K562 (cell line): ENCODE results near the gene SPATA25. TPM values are rescaled to one million over a fixed set of nuclear protein-coding genes. Genes with fewer than 3 reads are reported as not detected.
A peak's percentile ranks its signal among the peaks of the same experiment; 100 is the strongest.

Experiments
- ETV6 ChIP-seq, 3 experiments: fragments of 150-350 bp in 1 of 3; sonication (generic) in 1 of 3; formaldehyde crosslinking in 1 of 3; IDR thresholded peaks; 2 replicates each; pipeline versions ENCODE4 v1.6.1 to v1.8.0; 2014 to 2022; ENCODE audit warnings: borderline replicate concordance in 2 of 3, low read depth in 2 of 3, antibody characterized with exemption in 1 of 3, low read length in 1 of 3, mild to moderate bottlenecking in 1 of 3, missing genetic modification reagents in 1 of 3
- GTF2A2 ChIP-seq: IDR thresholded peaks from 2 replicates; pipeline ENCODE4 v1.6.1; 2016; ENCODE audit warnings: mild to moderate bottlenecking, missing genetic modification characterization, missing compliant biosample characterization
- NR2C2 ChIP-seq, 2 experiments: fragments of 200-800 bp in 1 of 2; sonication (Bioruptor generic) in 1 of 2; sonication (generic) in 1 of 2; formaldehyde crosslinking in 1 of 2; IDR thresholded peaks; 2 replicates each; pipeline versions ENCODE4 v1.6.1 to v1.8.0; 2016 to 2022; ENCODE audit warnings: mild to moderate bottlenecking in 1 of 2, missing compliant biosample characterization in 1 of 2, missing genetic modification characterization in 1 of 2, missing genetic modification reagents in 1 of 2
- POLR2AphosphoS5 ChIP-seq: IDR thresholded peaks from 2 replicates; pipeline ENCODE4 v1.6.1; 2011; ENCODE audit warnings: mild to moderate bottlenecking, low read depth, low read length, moderate library complexity; ENCODE audit not compliant: control insufficient read depth, insufficient read depth
- SUPT5H ChIP-seq: fragments of 450-650 bp; IDR thresholded peaks from 2 replicates; pipeline ENCODE4 v1.6.1; 2016
- TAL1 ChIP-seq: fragments of 450-650 bp; IDR thresholded peaks from 2 replicates; pipeline ENCODE4 v1.6.1; 2016; ENCODE audit warnings: mild to moderate bottlenecking
- ZNF584 ChIP-seq: fragments of 200-800 bp; sonication (Bioruptor generic); IDR thresholded peaks from 2 replicates; pipeline ENCODE4 v1.6.1; 2016; ENCODE audit warnings: low read depth, mild to moderate bottlenecking, missing genetic modification characterization, missing compliant biosample characterization
- polyA plus RNA-seq, 8 experiments: library from polyadenylated mRNA; depleted of rRNA in 4 of 8; stranded (reverse) in 5 of 8; unstranded in 3 of 8; fragments of >200 nt; fragmentation: Nextera tagmentation in 2 of 8; fragmentation: Illumina TruSeq in 1 of 8; extraction: Ambion mirVana in 2 of 8; extraction: Trizol in 1 of 8; gene quantifications; 2 replicates each; pipeline versions ENCODE4 v1.2.1 to v1.2.3, GENCODE V29; 2011 to 2014; ENCODE audit warnings: inconsistent platforms in 1 of 8, missing spikeins in 1 of 8
- total RNA-seq, 7 experiments: library from RNA; depleted of rRNA in 6 of 7; stranded (reverse); fragments of >200 nt in 6 of 7; fragmentation: Illumina TruSeq in 2 of 7; extraction: Trizol in 2 of 7; gene quantifications; 2 replicates each; pipeline versions ENCODE4 v1.2.1 to v1.2.3, GENCODE V29; 2011 to 2021; ENCODE audit warnings: low replicate concordance in 1 of 7
- TF ChIP-seq, protein P1 (sequence below): fragments of 150-350 bp; IDR thresholded peaks from 2 replicates; pipeline ENCODE4 v1.6.1; 2014; ENCODE audit warnings: low read depth, mild to moderate bottlenecking, low read length, borderline replicate concordance
- TF ChIP-seq, protein P2 (sequence below): fragments of 250-450 bp; sonication (Bioruptor Pico); IDR thresholded peaks from 2 replicates; pipeline ENCODE4 v1.5.0; 2021; ENCODE audit warnings: mild to moderate bottlenecking, moderate library complexity
- TF ChIP-seq, protein P3 (sequence below): sonication (generic); formaldehyde crosslinking; IDR thresholded peaks from 2 replicates; pipeline ENCODE4 v1.8.0; 2022; ENCODE audit warnings: mild to moderate bottlenecking, missing genetic modification reagents
- TF ChIP-seq, protein P4 (sequence below), 3 experiments: fragments of 200-800 bp in 1 of 3; sonication (Bioruptor generic) in 1 of 3; sonication (generic) in 1 of 3; formaldehyde crosslinking in 1 of 3; IDR thresholded peaks; 2 replicates each; pipeline versions ENCODE4 v1.6.1 to v1.8.0; 2016 to 2022; ENCODE audit warnings: mild to moderate bottlenecking in 2 of 3, missing compliant biosample characterization in 2 of 3, missing genetic modification characterization in 2 of 3, missing genetic modification reagents in 1 of 3

Gene SPATA25
- total and polyA plus RNA-seq, 9 of the 15 experiments (the other 6 are each of a cell fraction or from before 2014, with no cell fraction given) = 0.21 to 0.95 (median 0.53) TPM; not detected in 3

DNA sequence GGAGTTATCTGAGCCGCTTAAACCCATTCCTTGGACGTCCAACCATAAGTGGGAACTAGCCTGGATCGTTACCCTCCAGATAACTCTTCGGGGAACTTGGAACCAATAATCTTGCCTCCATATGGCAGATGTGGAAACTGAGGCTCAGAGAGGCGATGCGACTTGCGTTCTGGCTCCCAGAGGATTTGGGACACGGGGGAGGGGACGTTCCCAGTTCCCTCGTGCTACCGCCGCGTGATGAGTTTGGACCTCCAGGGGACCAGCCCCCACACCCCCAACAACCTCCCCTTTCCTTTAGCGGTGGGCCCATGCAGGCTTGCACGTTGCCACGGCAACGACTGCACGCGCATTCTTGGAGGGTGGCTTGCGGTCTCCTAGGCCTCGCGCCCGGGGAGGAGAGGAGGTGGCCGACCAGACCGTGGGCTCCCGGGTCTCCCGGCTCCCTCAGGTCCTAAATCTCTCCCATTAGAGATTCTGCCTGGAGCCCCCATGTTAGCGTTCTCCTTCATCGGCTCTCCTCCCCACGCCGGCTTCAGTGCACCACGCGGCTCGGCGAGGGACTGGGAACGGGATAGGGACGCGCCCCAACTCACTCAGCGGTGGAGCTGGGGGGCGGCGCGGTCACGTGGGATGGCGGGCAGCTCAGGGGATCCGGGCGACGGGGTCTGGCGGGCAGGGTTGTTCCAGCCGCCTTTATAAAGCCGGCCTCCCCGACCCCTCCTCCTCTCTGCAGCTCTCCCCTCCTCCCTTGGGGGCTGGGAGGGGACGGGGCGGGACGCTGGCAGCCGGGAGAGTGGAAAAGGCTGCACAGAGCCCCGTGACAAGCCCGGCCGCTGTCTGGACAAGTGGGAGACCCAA is 24.3 kb upstream of the SPATA25 start, which contains the start of gene PLTP (continued):
- TF ChIP-seq, protein P1, sequence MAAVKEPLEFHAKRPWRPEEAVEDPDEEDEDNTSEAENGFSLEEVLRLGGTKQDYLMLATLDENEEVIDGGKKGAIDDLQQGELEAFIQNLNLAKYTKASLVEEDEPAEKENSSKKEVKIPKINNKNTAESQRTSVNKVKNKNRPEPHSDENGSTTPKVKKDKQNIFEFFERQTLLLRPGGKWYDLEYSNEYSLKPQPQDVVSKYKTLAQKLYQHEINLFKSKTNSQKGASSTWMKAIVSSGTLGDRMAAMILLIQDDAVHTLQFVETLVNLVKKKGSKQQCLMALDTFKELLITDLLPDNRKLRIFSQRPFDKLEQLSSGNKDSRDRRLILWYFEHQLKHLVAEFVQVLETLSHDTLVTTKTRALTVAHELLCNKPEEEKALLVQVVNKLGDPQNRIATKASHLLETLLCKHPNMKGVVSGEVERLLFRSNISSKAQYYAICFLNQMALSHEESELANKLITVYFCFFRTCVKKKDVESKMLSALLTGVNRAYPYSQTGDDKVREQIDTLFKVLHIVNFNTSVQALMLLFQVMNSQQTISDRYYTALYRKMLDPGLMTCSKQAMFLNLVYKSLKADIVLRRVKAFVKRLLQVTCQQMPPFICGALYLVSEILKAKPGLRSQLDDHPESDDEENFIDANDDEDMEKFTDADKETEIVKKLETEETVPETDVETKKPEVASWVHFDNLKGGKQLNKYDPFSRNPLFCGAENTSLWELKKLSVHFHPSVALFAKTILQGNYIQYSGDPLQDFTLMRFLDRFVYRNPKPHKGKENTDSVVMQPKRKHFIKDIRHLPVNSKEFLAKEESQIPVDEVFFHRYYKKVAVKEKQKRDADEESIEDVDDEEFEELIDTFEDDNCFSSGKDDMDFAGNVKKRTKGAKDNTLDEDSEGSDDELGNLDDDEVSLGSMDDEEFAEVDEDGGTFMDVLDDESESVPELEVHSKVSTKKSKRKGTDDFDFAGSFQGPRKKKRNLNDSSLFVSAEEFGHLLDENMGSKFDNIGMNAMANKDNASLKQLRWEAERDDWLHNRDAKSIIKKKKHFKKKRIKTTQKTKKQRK = no peak
- TF ChIP-seq, protein P2, sequence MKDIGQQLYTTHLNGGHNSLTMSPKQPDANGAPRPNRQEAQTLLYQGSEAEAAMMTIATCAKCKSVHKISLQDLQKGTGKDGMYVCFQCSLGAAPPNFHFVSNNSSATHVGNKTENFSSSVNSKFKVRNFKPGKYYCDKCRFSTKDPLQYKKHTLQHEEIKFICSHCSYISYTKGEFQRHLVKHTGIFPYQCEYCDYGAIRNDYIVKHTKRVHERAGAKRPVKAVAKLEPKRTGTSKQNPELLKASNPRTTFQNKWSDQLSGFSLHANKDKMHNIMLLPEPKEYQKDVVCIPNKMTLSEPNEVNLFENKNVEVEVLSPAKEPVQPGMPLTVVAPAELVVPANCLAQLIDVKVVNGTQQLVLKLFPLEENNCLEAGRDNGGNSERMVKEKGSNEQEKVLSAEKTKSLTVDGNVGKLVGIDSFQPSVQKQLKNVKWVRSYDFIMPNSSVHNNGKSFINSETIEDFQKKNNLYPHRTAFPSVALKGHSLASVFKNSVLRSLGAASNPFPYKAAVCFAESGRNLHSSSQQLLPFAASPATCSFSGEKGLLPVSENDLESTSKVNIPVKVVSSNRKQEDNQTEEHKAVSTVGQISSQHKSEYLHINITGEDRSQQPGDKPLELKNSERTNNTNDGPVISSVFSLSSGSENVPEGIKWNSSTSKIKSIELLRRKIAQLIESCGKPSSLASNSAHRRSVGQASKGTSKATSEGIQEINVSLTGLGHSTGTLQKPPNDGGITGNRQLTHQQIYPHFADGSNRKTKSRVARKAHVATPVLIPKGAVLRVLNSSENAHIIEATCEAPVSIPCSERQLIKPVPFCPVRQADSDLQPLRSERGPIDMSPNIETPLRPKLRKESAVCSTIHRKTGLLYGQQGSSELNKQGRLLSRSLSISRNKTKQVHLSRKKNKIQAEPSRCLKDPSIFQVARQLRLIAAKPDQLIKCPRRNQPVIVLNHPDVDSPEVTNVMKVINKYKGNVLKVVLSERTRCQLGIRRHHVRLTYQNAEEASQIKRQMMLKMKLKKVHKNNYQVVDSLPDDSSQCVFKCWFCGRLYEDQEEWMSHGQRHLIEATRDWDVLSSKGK (CRISPR knock-in tag) = no peak
- TF ChIP-seq TAL1 = no peak
- TF ChIP-seq, protein P3, sequence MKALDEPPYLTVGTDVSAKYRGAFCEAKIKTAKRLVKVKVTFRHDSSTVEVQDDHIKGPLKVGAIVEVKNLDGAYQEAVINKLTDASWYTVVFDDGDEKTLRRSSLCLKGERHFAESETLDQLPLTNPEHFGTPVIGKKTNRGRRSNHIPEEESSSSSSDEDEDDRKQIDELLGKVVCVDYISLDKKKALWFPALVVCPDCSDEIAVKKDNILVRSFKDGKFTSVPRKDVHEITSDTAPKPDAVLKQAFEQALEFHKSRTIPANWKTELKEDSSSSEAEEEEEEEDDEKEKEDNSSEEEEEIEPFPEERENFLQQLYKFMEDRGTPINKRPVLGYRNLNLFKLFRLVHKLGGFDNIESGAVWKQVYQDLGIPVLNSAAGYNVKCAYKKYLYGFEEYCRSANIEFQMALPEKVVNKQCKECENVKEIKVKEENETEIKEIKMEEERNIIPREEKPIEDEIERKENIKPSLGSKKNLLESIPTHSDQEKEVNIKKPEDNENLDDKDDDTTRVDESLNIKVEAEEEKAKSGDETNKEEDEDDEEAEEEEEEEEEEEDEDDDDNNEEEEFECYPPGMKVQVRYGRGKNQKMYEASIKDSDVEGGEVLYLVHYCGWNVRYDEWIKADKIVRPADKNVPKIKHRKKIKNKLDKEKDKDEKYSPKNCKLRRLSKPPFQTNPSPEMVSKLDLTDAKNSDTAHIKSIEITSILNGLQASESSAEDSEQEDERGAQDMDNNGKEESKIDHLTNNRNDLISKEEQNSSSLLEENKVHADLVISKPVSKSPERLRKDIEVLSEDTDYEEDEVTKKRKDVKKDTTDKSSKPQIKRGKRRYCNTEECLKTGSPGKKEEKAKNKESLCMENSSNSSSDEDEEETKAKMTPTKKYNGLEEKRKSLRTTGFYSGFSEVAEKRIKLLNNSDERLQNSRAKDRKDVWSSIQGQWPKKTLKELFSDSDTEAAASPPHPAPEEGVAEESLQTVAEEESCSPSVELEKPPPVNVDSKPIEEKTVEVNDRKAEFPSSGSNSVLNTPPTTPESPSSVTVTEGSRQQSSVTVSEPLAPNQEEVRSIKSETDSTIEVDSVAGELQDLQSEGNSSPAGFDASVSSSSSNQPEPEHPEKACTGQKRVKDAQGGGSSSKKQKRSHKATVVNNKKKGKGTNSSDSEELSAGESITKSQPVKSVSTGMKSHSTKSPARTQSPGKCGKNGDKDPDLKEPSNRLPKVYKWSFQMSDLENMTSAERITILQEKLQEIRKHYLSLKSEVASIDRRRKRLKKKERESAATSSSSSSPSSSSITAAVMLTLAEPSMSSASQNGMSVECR (CRISPR knock-in tag) = no peak
- TF ChIP-seq POLR2AphosphoS5 = no peak
- no peak for TF ChIP-seq NR2C2 (CRISPR knock-in tag; IDR thresholded peaks at IDR 0.05)
- no peak for TF ChIP-seq NR2C2 (tag; IDR thresholded peaks at IDR 0.05)
- 0 out of 2 replicates have a peak, but pooled peaks have one; percentile 43 for TF ChIP-seq ZNF584 (CRISPR knock-in tag)
- TF ChIP-seq, protein P4, sequence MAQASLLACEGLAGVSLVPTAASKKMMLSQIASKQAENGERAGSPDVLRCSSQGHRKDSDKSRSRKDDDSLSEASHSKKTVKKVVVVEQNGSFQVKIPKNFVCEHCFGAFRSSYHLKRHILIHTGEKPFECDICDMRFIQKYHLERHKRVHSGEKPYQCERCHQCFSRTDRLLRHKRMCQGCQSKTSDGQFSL (CRISPR knock-in tag; IDR thresholded peaks at IDR 0.05) = 0 out of 2 replicates have a peak, but pooled peaks have one; percentile 28
- TF ChIP-seq, protein P4 (tag; IDR thresholded peaks at IDR 0.05) = no peak
- no peak for TF ChIP-seq GTF2A2 (tag)
- TF ChIP-seq ETV6 (IDR thresholded peaks at IDR 0.05; ENCODE audit: borderline replicate concordance in 1 of 2, low read depth in 2 of 2, low read length in 1 of 2) = no peak
- no peak for TF ChIP-seq ETV6 (CRISPR knock-in tag; IDR thresholded peaks at IDR 0.05; ENCODE audit: borderline replicate concordance)
- peak; percentile 39 for TF ChIP-seq SUPT5H
